Measurements from ENCODE around the gene PTPRG.

Gene PTPRG

GRCh38 chr3:61617041-61617440, 55.7 kb downstream of the PTPRG start:
- TF ChIP-seq, protein P1, sequence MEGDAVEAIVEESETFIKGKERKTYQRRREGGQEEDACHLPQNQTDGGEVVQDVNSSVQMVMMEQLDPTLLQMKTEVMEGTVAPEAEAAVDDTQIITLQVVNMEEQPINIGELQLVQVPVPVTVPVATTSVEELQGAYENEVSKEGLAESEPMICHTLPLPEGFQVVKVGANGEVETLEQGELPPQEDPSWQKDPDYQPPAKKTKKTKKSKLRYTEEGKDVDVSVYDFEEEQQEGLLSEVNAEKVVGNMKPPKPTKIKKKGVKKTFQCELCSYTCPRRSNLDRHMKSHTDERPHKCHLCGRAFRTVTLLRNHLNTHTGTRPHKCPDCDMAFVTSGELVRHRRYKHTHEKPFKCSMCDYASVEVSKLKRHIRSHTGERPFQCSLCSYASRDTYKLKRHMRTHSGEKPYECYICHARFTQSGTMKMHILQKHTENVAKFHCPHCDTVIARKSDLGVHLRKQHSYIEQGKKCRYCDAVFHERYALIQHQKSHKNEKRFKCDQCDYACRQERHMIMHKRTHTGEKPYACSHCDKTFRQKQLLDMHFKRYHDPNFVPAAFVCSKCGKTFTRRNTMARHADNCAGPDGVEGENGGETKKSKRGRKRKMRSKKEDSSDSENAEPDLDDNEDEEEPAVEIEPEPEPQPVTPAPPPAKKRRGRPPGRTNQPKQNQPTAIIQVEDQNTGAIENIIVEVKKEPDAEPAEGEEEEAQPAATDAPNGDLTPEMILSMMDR (conservative IDR thresholded peaks at IDR 0.05; ENCODE audit: low read depth) = no peak
- CTCF ChIA-PET = no interaction called here
- POLR2A ChIA-PET (ENCODE audit: low non-redundant PET) = no interaction called here
- H3K27ac ChIP-seq = no peak overlapping the region
- DNase-seq (ENCODE audit: low spot score) = no peak

DNA sequence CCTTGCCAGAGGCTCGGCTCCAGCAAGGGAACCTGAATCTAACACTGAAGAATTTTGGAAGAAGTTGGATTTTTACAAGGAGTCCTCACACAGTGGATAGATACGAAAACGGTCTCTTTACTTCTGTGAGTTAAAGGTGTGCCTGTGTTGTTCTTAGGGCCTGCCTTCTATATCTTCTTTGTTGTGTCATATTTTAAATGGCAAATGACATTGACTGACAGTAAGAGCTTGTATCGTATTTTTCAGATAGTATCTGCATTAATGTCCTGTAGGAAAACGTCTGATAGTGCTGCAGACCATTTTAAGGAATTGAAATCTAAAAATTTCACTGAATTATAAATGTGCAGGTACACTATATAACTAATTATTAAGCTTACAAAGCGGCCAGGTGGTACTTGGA, 56.3 kb downstream of the PTPRG start:
- TF ChIP-seq, protein P1 (conservative IDR thresholded peaks at IDR 0.05; ENCODE audit: low read depth) = no peak
- DNase-seq (ENCODE audit: low spot score) = no peak
- ChIA-PET POLR2A (ENCODE audit: low non-redundant PET) (no interaction called here), CTCF (no interaction called here)
- no peak overlapping the region for H3K27ac ChIP-seq

GRCh38 chr3:61618231-61618630, 56.9 kb downstream of the PTPRG start:
- ChIA-PET POLR2A (ENCODE audit: low non-redundant PET) (no interaction called here), CTCF (no interaction called here)
- no peak overlapping the region for H3K27ac ChIP-seq
- TF ChIP-seq, protein P1 (conservative IDR thresholded peaks at IDR 0.05; ENCODE audit: low read depth) = no peak
- no peak for DNase-seq (ENCODE audit: low spot score)

DNA sequence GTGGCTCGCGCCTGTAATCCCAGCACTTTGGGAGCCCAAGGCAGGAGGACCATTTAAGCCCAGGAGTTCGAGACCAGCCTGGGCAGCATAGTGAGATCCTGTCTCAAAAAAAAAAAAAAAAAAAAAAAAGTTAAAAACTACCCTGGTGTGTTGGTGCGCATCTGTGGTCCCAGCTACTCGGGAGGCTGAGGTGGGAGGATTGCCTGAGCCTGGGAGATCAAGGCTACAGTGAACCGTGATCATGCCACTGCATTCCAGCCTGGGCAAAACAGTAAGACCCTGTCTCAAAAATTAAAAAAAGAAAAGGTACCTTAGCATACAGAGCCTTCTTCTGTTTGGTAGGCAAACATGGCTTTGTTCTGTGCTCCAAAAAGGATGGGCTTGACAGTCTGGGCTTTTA, 57.5 kb downstream of the PTPRG start:
- ChIA-PET CTCF (no interaction called here), POLR2A (ENCODE audit: low non-redundant PET) (no interaction called here)

DNA sequence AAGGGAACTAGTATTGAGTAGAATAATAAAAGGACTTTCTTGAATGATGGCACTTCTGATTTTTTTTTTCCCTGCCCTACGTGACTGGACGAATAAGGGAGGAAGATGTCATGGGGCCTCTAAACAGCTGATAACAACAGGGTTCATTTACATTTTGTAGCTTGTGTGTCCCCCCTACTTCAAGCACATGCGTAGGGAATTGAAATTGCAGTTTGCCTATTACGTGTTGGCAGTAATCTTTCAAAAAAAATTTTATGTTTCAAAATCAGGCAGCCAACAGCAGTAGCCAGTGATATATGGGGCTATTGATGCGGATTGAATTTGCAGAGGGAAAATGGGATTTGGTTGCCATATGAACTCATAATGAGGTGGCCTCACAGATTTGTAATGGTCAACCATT, 58.7 kb downstream of the PTPRG start:
- no peak overlapping the region for H3K27ac ChIP-seq
- ChIA-PET POLR2A (ENCODE audit: low non-redundant PET) (no interaction called here), CTCF (no interaction called here)
- DNase-seq (ENCODE audit: low spot score) = no peak
- TF ChIP-seq, protein P1 (conservative IDR thresholded peaks at IDR 0.05; ENCODE audit: low read depth) = no peak

More for the DNA sequence above, 57.5 kb downstream of the PTPRG start:
- no peak for DNase-seq (ENCODE audit: low spot score)
- no peak overlapping the region for H3K27ac ChIP-seq
- TF ChIP-seq, protein P1 (conservative IDR thresholded peaks at IDR 0.05; ENCODE audit: low read depth) = no peak

- no peak for DNase-seq (ENCODE audit: low spot score)
- no peak overlapping the region for H3K27ac ChIP-seq
- POLR2A ChIA-PET (ENCODE audit: low non-redundant PET) = no interaction called here
- CTCF ChIA-PET = no interaction called here
- TF ChIP-seq, protein P1 (conservative IDR thresholded peaks at IDR 0.05; ENCODE audit: low read depth) = no peak
Observed at GRCh38 chr3:61624300-61624699, 62.9 kb downstream of the PTPRG start.

DNA sequence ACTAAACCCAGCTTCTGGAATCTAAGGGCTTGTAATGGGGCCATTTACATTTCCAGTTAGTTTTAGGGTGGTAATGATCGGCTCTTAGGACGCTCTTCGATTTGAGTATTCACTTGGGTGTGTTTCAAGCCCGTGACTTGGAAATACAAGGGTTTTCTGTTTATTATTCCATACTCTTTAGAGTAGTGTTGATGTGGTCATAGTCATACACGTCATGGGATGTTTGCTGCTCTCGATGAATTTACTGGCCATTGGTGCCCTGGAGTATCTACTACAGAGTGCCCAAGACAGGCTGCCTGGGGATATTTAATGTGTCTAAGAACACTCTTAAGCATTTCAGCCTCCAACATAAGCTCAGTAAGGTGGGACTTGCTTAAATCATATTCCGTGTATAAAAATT, 64.1 kb downstream of the PTPRG start:
- CTCF ChIA-PET = no interaction called here

More for the DNA sequence above, 64.1 kb downstream of the PTPRG start:
- TF ChIP-seq, protein P1 (conservative IDR thresholded peaks at IDR 0.05; ENCODE audit: low read depth) = no peak
- DNase-seq (ENCODE audit: low spot score) = no peak
- POLR2A ChIA-PET (ENCODE audit: low non-redundant PET) = no interaction called here
- H3K27ac ChIP-seq = no peak overlapping the region

All from RWPE1 (cell line).